ENCODE measurements around the gene CAMTA1.
A peak's percentile ranks its signal among the peaks of the same experiment; 100 is the strongest.
"Not testable (repeated sequence)": the region's sequence is repeated elsewhere in the genome, so short reads cannot be mapped to it uniquely, and the experiment has no call there.

CAMTA1 gene

DNA sequence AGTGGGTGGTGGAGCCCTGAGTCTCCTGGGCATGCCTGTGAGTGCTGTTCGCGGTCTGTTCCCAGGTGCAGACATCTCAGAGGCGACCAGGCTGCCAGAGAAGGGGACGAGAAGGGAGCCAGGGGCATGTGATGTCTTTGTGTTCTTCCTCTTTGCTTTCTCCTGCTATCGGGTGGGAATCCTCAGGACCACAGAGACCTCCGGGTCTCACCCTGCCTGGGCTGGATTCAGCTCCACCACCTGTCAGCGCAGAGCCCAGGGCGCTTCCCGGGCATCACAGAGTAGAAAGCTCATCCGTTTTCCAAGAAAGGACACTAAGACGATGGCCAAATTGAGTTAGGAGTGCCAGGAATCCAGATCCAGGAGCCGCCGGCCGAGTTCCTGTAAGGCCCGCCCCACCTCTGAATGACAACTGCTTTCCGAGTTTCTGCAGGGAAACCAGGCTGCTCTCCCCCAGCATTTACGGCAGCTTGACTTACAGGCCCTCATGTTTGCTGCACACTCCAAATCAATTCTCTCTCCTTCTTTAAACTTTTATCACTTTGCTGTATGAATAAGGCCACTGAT, 130.8 kb downstream of the CAMTA1 start:
- in situ Hi-C loops (cut with HindIII; ENCODE audit: low pct_unique_long_range_greater_than_20kb, low sequenced_read_pairs): no loop called here
- no peak for TF ChIP-seq JUND (IDR thresholded peaks at IDR 0.05; ENCODE audit: low read depth)
- DNase-seq (ENCODE audit: low read depth in 1 of 2, low spot score in 1 of 2): no peak

DNA sequence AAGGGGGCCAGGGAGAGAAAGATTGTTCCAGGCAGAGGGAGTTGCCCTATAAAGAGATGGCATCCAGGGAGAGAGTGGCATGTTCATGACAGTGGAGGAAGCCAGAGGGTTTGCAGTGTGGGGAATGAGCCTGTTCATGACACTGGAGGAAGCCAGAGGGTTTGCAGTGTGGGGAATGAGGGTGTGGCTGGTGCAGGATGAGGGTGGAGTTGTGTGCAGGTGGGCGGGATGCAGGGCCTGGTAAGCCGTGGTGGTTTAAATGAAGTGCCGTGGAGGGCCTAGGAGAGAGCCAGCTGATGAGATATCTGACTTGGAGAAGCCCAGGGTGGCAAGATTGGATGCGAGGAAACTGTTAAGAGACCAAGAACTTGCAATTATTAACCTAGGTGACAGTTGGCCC, 131.8 kb downstream of the CAMTA1 start:
- DNase-seq (ENCODE audit: low read depth in 1 of 2, low spot score in 1 of 2): no peak
- TF ChIP-seq JUND (IDR thresholded peaks at IDR 0.05; ENCODE audit: low read depth): no peak
- in situ Hi-C loops (cut with HindIII; ENCODE audit: low pct_unique_long_range_greater_than_20kb, low sequenced_read_pairs): no loop called here

DNA sequence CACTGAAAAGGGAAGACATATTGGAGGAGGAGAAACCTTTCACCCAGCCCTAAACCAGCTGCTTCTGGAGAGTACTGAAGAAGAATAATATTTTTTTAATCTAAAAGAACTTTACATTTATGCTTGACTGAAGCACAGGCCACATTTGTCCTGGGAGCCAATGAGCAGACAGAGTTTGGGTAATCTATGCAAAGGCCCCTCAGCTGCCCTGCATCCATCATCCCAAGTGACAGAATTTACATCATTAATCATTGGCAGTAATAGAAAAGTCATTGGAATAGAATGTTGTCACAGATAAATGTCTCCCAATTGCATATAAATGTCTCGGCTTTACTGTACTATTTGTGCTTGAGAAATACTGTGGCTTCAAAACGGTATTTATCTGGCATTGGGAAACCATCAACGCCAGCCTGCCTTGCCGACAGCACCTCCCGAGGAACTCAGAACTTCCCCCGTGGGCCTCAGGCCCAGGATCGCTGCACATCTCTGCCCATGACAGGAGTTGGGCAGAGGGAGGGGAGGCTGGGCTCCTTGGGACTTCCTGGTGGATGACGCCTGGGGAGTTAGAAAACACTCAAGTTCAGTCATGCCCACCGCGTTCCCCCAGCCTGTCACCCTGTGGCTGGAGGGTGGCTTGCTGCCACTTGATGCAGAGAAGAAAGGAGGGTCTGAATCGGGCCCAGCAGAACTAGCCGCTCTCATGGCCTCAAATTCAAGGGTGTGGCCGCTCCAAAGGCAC, 133.1 kb downstream of the CAMTA1 start:
- no peak for TF ChIP-seq JUND (IDR thresholded peaks at IDR 0.05; ENCODE audit: low read depth)
- in situ Hi-C loops (cut with HindIII; ENCODE audit: low pct_unique_long_range_greater_than_20kb, low sequenced_read_pairs): no loop called here
- no peak for DNase-seq (ENCODE audit: low read depth in 1 of 2, low spot score in 1 of 2)

DNA sequence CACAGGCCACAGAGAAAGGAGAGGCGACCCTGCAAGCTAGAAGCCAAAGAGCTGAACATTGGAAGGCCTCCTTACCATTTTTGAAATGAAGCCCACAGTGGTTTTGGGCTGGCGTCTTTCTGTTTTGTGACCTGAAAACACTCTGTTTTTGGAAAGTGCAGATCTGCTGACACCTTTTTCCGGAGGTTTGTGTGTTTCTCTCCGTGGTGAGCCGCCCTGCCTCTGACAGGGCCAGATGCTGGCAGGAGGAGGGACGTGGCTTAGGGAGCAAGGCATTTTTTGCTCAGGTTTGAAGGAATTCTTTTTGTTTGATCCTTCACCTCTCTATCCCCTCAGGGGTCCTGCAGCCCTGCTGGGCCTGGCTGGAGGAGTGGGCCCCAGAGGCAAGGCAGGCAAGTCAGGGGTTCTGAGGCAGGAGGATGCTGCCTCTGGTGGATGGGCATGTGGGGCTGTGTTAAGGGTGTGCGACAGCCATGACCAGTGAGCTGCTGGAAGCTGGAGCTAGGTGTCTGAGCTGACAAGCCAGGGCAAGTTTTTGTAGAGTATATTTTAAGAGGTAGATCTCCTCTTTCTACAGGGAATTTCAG, 133.8 kb downstream of the CAMTA1 start:
- TF ChIP-seq JUND (IDR thresholded peaks at IDR 0.05; ENCODE audit: low read depth): no peak
- DNase-seq (ENCODE audit: low read depth in 1 of 2, low spot score in 1 of 2): no peak
- in situ Hi-C loops (cut with HindIII; ENCODE audit: low pct_unique_long_range_greater_than_20kb, low sequenced_read_pairs): no loop called here

DNA sequence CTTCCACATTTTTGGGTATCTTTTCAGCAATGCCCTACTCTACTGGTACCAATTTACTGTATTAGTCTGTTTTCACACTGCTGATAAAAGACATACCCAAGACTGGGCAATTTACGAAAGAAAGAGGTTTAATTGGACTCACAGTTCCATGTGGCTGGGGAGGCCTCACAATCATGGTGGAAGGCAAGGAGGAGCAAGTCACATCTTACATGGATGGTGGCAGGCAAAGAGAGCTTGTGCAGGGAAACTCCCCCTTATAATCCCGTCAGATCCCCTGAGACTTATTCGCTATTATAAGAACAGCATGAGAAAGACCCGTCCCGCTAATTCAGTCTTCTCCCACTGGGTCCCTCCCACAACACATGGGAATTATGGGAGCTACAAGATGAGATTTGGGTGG, 136.3 kb downstream of the CAMTA1 start:
- DNase-seq (ENCODE audit: low read depth in 1 of 2, low spot score in 1 of 2); in situ Hi-C loops (cut with HindIII; ENCODE audit: low pct_unique_long_range_greater_than_20kb, low sequenced_read_pairs): not testable (repeated sequence)

DNA sequence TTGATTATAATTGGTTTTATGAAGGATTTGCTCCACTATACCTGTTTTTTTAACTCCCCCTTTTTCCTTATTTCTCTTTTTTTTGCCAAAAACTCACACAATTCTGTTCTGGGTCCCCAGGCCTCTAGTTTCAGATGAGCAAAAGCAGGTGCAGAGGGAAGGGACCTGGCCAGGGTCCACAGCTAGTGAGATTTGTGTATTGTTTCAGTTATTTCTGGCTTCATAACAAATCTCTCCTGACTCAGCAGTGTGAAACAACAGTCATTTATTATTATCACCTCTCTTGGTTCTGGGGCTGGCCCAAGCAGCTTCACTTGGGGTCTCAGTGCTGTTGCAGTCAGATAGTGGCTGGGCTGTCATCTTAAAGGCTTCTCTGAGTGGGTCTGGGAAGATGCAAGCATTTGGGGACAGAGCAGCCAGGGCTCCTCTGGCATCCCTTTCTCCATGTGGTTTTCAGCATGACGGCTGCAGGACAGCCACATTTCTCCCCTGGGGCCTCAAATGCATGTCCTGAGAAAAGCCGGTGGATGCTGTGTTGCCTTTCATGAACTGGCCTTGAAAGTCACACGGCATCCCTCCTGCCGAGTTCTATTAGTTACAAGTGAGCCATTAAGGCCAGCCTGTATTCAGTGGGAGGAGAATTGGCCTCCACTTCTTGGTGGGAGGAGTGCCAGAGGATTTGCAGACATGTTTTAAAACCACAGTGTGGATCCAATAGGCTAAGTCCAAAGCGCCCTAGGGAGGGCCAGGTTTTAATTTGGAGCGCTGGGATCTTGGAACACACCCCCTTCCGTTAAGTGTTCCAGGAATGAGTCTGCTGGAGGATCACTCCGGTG, 137.1 kb downstream of the CAMTA1 start:
- in situ Hi-C loops (cut with HindIII; ENCODE audit: low pct_unique_long_range_greater_than_20kb, low sequenced_read_pairs): no loop called here
- DNase-seq (ENCODE audit: low read depth in 1 of 2, low spot score in 1 of 2): peak in 1 of 2 experiments; percentile 39
- TF ChIP-seq JUND (IDR thresholded peaks at IDR 0.05; ENCODE audit: low read depth): no peak

DNA sequence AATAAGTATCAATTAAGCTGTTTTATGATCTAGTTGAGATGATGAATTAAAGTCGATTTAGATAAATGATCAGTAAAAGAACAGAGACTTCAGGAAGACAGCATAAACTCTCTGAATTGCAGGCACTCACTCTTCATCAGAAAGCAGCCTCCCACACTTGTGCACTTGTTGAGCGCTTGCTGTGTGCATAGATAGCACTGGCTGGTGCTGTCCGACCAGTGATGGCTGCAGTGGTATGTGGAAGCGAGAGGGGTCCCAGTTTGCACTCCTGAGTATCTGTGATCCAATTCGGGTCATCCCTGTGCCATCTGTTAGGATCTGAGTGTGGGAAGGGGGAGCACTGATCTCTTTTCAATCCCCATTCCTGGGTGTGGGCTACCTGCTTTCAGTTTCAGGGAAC, 137.8 kb downstream of the CAMTA1 start:
- no peak for TF ChIP-seq JUND (IDR thresholded peaks at IDR 0.05; ENCODE audit: low read depth)
- in situ Hi-C loops (cut with HindIII; ENCODE audit: low pct_unique_long_range_greater_than_20kb, low sequenced_read_pairs): no loop called here
- DNase-seq (ENCODE audit: low read depth in 1 of 2, low spot score in 1 of 2): no peak

DNA sequence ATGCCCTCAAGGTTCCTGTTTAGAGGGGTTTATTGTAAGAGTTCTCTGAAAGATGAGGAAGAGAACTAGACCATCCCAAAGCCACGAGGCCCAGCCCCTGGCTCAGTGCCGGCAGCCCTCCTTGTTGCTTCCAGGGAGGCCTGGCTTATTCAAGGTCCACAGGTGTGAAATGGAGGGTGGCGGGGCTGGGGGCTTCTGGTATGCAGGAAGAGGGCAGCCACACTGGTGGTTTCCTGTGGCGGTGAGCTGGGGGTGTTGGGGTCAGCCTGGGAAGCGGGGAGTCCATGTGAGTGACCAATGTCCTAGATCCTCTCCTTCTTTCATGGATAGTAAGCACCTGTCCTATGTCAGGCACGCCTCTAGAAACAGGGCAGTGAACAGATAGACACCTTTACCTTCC, 138.2 kb downstream of the CAMTA1 start:
- in situ Hi-C loops (cut with HindIII; ENCODE audit: low pct_unique_long_range_greater_than_20kb, low sequenced_read_pairs): no loop called here
- DNase-seq (ENCODE audit: low read depth in 1 of 2, low spot score in 1 of 2): no peak
- no peak for TF ChIP-seq JUND (IDR thresholded peaks at IDR 0.05; ENCODE audit: low read depth)

DNA sequence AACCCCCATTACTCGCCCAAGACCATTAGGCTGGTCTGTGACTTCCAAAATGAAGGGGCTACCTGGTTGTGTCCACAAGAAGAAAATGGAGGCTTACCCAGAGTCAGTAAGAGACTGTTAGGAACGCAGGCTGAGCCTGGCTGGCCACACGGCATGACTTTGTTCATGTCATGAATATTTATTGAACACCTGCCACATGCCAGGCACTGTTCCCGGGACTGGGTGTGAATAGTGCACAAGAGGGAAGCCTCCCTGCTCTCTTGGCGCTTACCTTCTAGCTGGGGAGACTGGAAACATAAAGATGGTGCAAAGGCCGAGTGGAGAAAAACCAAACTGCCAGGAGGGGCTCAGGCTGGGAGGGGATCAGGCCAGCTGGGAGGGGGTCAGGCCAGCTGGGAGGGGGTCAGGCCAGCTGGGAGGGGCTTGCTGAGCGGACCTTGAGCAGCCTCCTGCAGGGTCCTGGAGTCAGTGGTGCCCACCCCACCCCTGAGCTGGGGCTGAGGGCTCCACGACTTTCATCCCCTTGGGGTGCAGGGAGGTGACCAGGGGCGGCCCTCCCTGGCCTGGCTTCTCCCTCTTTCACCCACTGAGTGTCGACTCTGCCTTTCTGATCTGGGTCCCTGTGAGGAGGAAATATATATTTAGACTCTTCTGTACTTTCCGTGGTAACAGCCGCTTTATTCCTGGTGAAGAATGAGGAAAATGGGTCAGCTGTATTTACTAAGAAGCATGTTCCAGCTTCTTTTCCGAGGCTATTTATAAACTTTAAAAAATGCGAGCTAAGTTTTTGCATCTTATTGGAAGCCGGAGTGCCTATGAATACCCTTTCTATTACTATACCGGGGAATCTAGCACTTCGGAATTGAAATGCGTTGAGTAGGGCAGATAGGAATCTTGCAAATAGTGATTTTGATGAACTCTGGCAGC, 139.0 kb downstream of the CAMTA1 start:
- in situ Hi-C loops (cut with HindIII; ENCODE audit: low pct_unique_long_range_greater_than_20kb, low sequenced_read_pairs): no loop called here
- no peak for TF ChIP-seq JUND (IDR thresholded peaks at IDR 0.05; ENCODE audit: low read depth)

DNA sequence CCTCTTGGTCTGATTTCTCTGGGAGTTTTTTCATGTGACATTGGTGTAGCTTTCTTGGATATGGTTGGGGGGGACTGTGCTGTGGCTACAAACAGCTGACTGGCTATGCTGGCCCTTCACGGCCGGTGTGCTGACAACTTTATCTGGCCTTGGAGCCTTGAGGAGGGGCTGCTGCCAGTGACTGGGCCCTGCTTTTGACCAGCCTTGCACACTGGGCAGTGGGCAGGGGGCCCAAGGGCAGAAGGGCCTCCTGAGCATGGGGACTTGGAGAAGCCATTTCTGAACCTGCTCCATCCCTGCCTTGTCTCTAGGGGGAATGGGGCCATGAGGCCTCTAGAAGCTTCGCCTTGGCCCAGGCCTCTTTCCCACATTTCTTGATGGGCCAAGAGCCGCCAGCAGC, 139.6 kb downstream of the CAMTA1 start:
- no peak for DNase-seq (ENCODE audit: low read depth in 1 of 2, low spot score in 1 of 2)
- no peak for TF ChIP-seq JUND (IDR thresholded peaks at IDR 0.05; ENCODE audit: low read depth)
- in situ Hi-C loops (cut with HindIII; ENCODE audit: low pct_unique_long_range_greater_than_20kb, low sequenced_read_pairs): no loop called here

More for the DNA sequence above, 139.0 kb downstream of the CAMTA1 start:
- DNase-seq (ENCODE audit: low read depth in 1 of 2, low spot score in 1 of 2): no peak

DNA sequence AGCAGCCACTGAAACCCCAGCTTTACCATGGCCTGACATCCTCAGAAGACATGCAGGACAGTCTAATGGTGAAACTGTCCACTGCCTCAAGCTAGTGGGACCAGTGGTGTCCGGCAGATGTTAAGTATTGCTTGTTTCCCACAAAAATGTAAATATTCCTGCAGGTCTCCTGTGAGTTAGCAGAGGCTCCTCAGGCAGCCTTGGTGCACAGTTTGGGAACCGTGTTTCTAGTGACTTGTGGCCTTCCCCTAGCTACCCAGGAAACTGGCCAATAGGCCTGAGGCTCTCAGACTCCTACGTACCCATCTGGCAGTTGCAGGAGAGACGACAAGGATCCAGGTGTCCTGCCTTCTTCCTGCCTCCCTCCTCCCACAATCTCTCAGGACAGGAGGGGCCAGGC, 142.4 kb downstream of the CAMTA1 start:
- in situ Hi-C loops (cut with HindIII; ENCODE audit: low pct_unique_long_range_greater_than_20kb, low sequenced_read_pairs): no loop called here
- DNase-seq (ENCODE audit: low read depth in 1 of 2, low spot score in 1 of 2): peak in 1 of 2 experiments; percentile 42
- no peak for TF ChIP-seq JUND (IDR thresholded peaks at IDR 0.05; ENCODE audit: low read depth)
